ENCODE results near the gene BOD1L2.

Gene BOD1L2

GRCh38 chr18:57146956-57147636 lies at the start of gene BOD1L2:
Gene BOD1L2, plus strand, starts transcription at chr18:57147087. Its CDS starts 226 bp downstream, at chr18:57147313.
- no peak for DNase-seq

DNA sequence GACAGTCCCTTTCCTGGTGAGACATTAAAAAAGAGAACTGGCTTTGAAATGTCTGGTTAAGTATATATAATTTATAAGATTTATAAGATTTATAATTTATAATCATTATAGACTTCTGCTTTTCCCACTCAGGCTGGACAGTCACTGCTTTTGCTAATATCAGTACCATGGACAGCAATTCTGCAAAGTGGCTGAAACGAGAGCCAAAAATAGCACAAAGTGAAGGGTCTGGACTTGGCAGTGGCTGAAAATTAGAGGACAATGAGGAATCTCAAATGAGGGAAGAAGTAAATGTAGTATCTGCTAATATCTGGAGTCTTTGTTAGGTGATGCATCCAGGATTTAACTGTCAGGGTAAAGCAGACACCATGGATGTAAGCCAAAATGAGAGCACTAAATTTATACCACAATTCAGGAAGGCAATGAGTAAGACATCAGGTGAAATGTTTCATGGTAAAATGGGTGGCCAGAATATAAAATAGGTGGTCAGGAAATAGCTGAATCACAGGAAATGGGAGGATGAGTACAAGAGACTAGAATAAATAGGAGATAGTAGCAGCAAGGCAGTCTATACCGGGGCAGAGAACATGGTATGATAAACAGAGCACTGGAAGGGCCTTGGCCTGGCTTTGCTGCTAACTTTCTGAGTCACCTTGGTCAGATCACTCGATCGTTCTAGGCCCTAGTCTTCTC lies 39.6 kb upstream of the BOD1L2 start:
- no peak for DNase-seq

- no peak for DNase-seq
Measured at GRCh38 chr18:57110290-57110689, 36.6 kb upstream of the BOD1L2 start.

DNA sequence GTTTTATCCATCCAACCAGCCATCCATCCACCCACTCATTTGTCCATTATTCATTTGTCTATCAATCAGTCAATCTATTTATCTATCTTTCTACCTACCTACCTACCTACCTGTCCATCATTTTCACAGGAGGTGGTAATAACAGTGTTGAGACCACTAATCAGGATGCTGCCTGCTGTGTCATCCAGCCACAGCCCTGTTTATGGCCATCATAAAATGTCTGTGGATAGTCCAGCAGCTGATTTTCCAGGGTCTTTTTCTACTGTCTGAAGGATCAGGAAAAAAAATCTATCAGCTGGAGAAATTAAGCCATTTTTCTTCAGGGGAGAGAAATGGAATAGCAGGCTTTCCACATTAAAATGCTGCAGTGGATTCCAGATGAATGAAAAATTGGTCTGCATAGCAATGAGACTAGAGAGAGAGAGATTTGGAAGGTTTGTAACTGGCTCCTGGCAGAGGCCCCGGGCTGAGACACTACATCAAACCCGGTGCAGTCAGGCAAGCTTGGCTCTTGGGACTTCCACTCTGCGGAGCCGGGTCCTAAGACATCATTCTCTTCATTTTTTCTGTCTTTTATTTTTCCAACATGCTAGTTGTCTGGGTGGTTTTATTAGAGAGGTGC lies 33.0 kb upstream of the BOD1L2 start:
- no peak for DNase-seq

- no peak for DNase-seq
Measured at GRCh38 chr18:57116598-57117132, 30.2 kb upstream of the BOD1L2 start.

- DNase-seq = no peak
Measured at GRCh38 chr18:57121542-57122112, 25.3 kb upstream of the BOD1L2 start.

- no peak for DNase-seq
Measured at GRCh38 chr18:57122936-57123510, 23.9 kb upstream of the BOD1L2 start.

DNA sequence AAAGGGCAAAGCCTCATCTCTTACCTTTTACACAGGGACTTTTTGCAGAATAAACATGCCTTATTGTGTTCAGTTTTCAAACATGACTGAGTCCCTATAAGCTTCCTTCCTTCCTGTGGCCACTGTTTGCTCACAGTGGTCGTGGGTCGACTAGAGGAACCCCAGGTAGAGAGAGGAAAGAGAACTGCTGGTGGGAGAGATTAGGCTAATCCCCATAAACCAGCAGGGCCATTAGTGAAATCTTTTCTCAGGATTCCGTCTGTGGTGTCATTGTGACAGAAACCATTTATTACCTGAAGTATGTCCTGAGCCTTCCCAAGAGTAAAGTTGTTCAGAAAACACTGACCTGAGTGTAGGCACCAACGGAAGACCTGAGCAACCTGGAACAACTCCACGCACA lies 21.3 kb upstream of the BOD1L2 start:
- no peak for DNase-seq

GRCh38 chr18:57128220-57128932 lies 18.5 kb upstream of the BOD1L2 start:
- DNase-seq = no peak

GRCh38 chr18:57131101-57131500 lies 15.8 kb upstream of the BOD1L2 start:
- DNase-seq = no peak

GRCh38 chr18:57131782-57132181 lies 15.1 kb upstream of the BOD1L2 start:
- no peak for DNase-seq

DNA sequence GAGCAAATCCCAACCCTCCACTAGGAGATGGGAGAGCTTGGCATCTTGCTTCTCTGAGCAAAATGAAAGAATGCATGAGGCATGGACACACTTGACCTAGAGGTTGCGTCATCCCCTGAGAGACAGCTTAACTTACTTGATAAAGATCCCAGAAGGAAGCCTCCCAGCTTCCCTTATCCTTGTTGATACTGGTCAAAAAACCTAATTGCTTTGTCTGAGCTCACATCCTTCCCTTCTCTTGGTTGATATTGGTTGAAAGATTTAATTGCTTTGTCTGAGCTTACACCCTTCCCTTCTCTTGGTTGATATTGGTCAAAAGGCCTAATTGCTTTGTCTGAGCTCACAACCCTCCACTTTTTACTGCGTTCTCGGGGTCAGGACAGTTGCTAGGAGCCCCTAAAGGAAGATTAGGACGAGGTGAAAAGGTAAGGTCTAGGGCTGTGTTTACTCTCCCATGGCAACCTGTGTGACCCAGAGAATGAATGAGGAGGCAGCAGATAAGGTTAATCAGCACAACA lies 12.2 kb upstream of the BOD1L2 start:
- DNase-seq = no peak

- DNase-seq = no peak
Measured at GRCh38 chr18:57135699-57136098, 11.2 kb upstream of the BOD1L2 start.

- DNase-seq = no peak
Measured at GRCh38 chr18:57137847-57138246, 9.0 kb upstream of the BOD1L2 start.

DNA sequence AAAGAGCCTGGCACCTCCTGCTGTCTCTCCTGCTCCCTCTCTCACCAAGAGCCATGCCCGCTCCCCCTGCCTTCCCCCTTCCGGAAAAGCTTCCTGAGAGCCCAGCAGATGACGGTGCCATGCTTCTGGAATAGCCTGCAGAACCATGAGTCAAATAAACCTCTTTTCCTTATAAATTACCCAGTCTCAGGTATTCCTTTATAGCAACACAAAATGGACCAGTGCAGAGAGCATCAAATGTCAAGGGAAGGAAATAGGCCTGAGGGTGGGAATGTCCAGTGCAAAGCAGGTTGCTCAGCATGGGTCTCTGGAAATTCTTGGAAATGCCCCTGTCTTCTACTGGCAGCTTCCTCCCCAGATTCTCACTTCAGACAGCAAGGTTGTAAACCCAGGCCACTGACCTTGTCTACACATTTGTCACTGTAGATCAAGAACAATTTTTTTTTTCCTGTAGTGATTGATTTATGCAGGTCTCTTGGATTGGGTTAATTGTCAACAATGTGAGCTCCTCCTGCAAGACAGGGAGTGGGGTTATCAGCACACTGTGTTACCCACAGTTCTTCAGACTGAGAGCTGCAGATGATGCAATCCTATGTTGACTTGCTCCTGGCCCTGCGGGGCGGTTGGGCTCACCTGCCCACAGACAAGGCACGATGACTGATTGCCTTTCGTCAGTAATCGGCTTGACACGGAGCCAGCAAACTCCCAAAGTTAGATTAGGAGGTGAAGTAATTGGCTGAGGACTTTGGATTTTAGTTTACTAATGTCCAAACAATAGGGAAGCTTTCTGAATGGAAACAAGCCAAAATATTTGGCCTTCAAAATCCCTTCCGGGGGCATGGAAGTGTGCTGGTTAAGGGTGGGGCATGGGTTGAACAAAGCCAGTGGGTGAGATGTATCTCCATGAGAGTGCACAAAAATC lies 5.4 kb upstream of the BOD1L2 start:
- peak; percentile 80 for DNase-seq

- DNase-seq = no peak
Measured at GRCh38 chr18:57142324-57142723, 4.6 kb upstream of the BOD1L2 start.

- no peak for DNase-seq
Measured at GRCh38 chr18:57143265-57143664, 3.6 kb upstream of the BOD1L2 start.

DNA sequence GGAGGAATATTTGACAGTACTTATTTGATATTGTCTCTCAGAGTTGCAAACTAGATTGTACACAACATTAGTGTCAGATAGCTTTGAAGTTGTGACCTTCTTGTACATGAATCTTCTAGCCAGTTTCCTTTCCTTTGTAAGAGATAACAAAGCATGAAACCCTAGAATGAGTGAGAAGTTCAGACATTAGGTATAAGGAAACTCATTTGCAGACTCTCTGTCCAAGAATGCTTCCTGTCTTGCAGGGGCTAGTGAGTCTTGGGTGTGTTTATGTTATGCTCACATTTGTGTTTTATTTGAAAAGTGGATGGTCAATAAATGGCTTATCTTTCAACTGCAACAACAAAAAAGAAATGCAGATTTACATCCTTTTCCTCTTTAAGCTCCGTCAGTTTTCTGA lies 1.4 kb downstream of the BOD1L2 start:
- no peak for DNase-seq

- DNase-seq = no peak
Measured at GRCh38 chr18:57149051-57149450, 2.2 kb downstream of the BOD1L2 start.

GRCh38 chr18:57149531-57149930 lies 2.6 kb downstream of the BOD1L2 start:
- DNase-seq = no peak

- DNase-seq = no peak
Measured at GRCh38 chr18:57150081-57150480, 3.2 kb downstream of the BOD1L2 start.
